ENCODE results near the gene DISC1.

The DISC1 gene

DNA sequence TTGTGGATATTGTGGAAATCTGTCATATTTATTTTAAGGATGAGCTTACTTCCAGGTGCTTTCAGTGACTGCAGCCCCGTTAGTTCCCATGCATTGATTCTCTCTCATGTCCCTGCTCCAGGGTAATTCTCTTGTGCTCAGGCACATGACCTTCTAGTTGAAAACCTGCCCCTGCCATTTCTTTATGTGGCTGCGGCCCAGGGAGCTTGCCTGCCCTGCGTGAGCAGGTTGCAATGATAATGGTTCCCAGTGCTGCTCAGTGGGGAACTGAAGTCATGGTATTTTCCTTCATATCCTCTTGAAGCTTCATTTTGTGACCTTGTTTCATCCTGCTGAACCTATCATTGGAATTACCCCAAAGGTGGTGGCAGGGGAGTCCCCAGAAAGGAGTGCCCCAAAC is 229.8 kb downstream of the DISC1 start:
- H3K27ac ChIP-seq = no peak overlapping the region
- TF ChIP-seq ZFX (IDR thresholded peaks at IDR 0.05) = no peak
- TF ChIP-seq, protein P1, sequence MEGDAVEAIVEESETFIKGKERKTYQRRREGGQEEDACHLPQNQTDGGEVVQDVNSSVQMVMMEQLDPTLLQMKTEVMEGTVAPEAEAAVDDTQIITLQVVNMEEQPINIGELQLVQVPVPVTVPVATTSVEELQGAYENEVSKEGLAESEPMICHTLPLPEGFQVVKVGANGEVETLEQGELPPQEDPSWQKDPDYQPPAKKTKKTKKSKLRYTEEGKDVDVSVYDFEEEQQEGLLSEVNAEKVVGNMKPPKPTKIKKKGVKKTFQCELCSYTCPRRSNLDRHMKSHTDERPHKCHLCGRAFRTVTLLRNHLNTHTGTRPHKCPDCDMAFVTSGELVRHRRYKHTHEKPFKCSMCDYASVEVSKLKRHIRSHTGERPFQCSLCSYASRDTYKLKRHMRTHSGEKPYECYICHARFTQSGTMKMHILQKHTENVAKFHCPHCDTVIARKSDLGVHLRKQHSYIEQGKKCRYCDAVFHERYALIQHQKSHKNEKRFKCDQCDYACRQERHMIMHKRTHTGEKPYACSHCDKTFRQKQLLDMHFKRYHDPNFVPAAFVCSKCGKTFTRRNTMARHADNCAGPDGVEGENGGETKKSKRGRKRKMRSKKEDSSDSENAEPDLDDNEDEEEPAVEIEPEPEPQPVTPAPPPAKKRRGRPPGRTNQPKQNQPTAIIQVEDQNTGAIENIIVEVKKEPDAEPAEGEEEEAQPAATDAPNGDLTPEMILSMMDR (conservative IDR thresholded peaks at IDR 0.05) = no peak

GRCh38 chr1:231856894-231857293 is 230.3 kb downstream of the DISC1 start:
- H3K27ac ChIP-seq = no peak overlapping the region
- no peak for TF ChIP-seq ZFX (IDR thresholded peaks at IDR 0.05)
- TF ChIP-seq, protein P1 (conservative IDR thresholded peaks at IDR 0.05) = no peak

- H3K27ac ChIP-seq = no peak overlapping the region
- TF ChIP-seq ZFX (IDR thresholded peaks at IDR 0.05) = no peak
- TF ChIP-seq, protein P1 (conservative IDR thresholded peaks at IDR 0.05) = no peak
Measured at GRCh38 chr1:231857609-231858135, 231.1 kb downstream of the DISC1 start.

- no peak overlapping the region for H3K27ac ChIP-seq
- TF ChIP-seq, protein P1 (conservative IDR thresholded peaks at IDR 0.05) = no peak
- TF ChIP-seq ZFX (IDR thresholded peaks at IDR 0.05) = no peak
Measured at GRCh38 chr1:231860221-231861088, 233.9 kb downstream of the DISC1 start.

DNA sequence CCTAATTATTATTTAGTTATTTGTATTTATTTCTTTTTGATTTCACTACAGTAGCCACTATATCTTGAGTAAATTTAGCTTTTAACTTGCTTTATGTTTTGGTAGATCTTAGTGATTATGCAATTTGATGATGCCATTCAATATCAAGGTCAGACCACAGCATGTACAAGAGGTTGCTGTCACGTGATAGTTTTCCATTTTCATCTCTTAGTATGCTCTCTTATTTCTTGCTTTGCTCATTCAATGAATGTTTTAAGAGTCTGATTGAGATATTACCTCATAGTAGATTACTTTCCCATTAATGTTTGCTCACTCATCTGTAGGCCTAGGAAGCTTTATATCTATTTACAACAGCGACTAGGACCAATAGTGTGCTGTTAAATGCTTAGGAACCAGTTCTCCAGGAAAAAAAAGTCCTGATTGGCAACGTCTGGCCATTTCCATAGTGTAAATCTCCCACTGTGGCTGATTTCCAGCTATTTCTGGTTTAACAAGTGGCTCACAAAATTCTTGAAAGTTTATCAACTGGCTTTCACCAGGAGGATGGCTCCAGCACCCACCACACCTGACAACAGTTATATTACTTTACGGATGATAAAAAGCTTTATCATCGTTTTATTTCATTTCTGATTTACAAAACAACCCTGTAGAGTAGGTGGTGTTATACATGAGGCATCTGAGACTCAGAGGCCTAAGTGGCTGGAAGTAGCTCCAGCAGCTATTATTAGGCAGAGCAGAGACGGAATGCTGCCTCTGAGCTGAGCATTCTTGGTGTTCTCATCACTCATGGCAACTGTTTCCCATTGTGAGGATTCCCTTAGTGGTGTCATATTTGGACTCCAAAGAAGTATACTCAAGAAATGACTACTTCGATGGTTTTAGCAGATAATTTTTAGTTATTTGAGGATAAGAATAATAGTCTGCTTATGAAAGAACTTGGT is 235.2 kb downstream of the DISC1 start:
- TF ChIP-seq, protein P1 (conservative IDR thresholded peaks at IDR 0.05) = no peak
- no peak for TF ChIP-seq ZFX (IDR thresholded peaks at IDR 0.05)
- H3K27ac ChIP-seq = no peak overlapping the region

DNA sequence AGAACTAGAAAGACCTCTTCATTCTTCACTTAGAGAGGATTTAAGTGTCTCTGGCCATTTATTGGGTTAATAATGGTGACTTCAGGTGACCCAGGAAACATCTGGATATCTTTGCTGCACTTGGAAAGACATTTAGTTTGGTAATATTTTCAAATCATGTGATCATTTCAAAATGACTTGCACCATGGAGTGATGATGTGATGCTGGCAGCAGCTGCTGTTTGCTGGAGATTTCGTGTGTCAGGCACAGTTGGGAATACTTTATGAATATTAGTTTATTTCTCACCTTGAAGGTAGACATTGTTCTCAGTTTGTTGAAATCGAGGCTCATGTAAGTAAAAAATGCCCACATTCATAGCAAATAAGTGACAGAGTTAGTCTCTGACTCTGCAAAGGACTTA is 236.0 kb downstream of the DISC1 start:
- no peak for TF ChIP-seq ZFX (IDR thresholded peaks at IDR 0.05)
- H3K27ac ChIP-seq = no peak overlapping the region

DNA sequence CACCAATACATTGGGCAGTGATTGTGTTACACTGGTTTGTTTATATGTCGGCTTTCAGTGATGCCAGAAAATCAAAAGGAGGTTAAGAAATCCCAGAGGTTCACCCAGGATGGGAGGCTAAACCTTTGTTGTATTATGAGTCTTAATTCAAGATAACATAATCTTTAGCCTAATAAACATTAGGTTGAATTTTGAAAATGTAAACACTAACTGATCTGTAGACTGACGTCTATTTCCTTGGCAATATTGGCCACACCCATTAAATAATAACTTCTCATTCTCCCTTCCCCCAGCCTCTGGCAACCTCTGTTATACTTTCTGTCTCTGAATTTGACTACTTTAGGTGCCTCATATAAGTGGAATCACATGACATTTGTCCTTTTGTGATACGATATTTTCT is 238.7 kb downstream of the DISC1 start:
- H3K27ac ChIP-seq = no peak overlapping the region

More for the DNA sequence above, 238.7 kb downstream of the DISC1 start:
- no peak for TF ChIP-seq ZFX (IDR thresholded peaks at IDR 0.05)
- TF ChIP-seq, protein P1 (conservative IDR thresholded peaks at IDR 0.05) = no peak
